Measurements from ENCODE around the gene CDC42. TPM values are rescaled to one million over a fixed set of nuclear protein-coding genes. Genes with fewer than 3 reads are reported as not detected.

CDC42 gene
- polyA plus RNA-seq, 1 donor from 2014 or later: 913 TPM

GRCh38 chr1:22093513-22093912 is 41.0 kb downstream of the CDC42 start:
- no peaks in the 10 kb centered on the region for H3K36me3 ChIP-seq (ENCODE audit: insufficient read depth, low read length)
- H3K9ac ChIP-seq (ENCODE audit: low read length): no peak overlapping the region
- H2AFZ ChIP-seq (ENCODE audit: low read depth, low read length): no peak overlapping the region
- TF ChIP-seq POLR2AphosphoS5 (IDR thresholded peaks at IDR 0.05) (no peak), MXI1 (conservative IDR thresholded peaks at IDR 0.05; ENCODE audit: poor library complexity, severe bottlenecking) (no peak), REST (IDR thresholded peaks at IDR 0.05; ENCODE audit: borderline replicate concordance) (no peak), EZH2 (IDR thresholded peaks at IDR 0.05; ENCODE audit: borderline replicate concordance, insufficient read depth, low read length, poor library complexity, severe bottlenecking) (no peak), TAF1 (IDR thresholded peaks at IDR 0.05; ENCODE audit: low read depth) (no peak), EP300 (conservative IDR thresholded peaks at IDR 0.05; ENCODE audit: poor library complexity, severe bottlenecking) (no peak), SMC3 (conservative IDR thresholded peaks at IDR 0.05; ENCODE audit: poor library complexity) (no peak), RAD21 (conservative IDR thresholded peaks at IDR 0.05) (no peak)
- TF ChIP-seq, protein P1, sequence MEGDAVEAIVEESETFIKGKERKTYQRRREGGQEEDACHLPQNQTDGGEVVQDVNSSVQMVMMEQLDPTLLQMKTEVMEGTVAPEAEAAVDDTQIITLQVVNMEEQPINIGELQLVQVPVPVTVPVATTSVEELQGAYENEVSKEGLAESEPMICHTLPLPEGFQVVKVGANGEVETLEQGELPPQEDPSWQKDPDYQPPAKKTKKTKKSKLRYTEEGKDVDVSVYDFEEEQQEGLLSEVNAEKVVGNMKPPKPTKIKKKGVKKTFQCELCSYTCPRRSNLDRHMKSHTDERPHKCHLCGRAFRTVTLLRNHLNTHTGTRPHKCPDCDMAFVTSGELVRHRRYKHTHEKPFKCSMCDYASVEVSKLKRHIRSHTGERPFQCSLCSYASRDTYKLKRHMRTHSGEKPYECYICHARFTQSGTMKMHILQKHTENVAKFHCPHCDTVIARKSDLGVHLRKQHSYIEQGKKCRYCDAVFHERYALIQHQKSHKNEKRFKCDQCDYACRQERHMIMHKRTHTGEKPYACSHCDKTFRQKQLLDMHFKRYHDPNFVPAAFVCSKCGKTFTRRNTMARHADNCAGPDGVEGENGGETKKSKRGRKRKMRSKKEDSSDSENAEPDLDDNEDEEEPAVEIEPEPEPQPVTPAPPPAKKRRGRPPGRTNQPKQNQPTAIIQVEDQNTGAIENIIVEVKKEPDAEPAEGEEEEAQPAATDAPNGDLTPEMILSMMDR (IDR thresholded peaks at IDR 0.05; ENCODE audit: poor library complexity, severe bottlenecking): no peak
- no peak overlapping the region for H3K4me3 ChIP-seq (ENCODE audit: low read length)
- H3K9me3 ChIP-seq (ENCODE audit: low read length): no peaks in the 10 kb centered on the region
- H4K20me1 ChIP-seq (ENCODE audit: insufficient read depth): peaks cover 23% of the 10 kb centered on the region
- no peaks in the 10 kb centered on the region for H3K9me2 ChIP-seq (ENCODE audit: insufficient read depth, low read length)
- H3F3A ChIP-seq (ENCODE audit: insufficient read depth, low read length, poor library complexity, severe bottlenecking): no peaks in the 10 kb centered on the region
- no peak overlapping the region for H3K27ac ChIP-seq (ENCODE audit: low read length)
- H3K27me3 ChIP-seq (ENCODE audit: insufficient read depth, low read depth, low read length): no peaks in the 10 kb centered on the region
- H3K4me2 ChIP-seq (ENCODE audit: low read length): no peak overlapping the region
- peaks cover 16% of the 10 kb centered on the region for H3K79me2 ChIP-seq (replicated peaks; ENCODE audit: insufficient read depth, low read length)

DNA sequence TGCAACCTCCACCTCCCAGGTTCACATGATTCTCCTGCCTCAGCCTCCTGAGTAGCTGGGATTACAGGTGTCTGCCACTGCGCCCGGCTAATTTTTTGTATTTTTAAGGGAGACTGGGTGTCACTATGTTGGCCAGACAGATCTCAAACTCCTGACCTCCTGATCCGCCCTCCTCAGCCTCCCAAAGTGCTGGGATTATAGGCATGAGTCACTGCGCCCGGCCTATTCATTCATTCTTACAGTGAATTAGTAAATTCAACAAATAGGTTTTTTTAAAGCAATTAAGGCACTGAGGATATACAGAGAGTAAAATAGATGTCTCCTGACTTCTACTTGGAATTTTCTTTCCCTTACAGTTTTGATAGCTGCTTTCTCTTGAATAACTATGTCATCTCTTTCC is 43.5 kb downstream of the CDC42 start:
- Histone ChIP-seq H3K9ac (ENCODE audit: low read length) (no peak overlapping the region), H2AFZ (ENCODE audit: low read depth, low read length) (no peak overlapping the region), H4K20me1 (ENCODE audit: insufficient read depth) (peaks cover under 1% of the 10 kb centered on the region), H3K9me2 (ENCODE audit: insufficient read depth, low read length) (no peaks in the 10 kb centered on the region), H3K79me2 (replicated peaks; ENCODE audit: insufficient read depth, low read length) (no peaks in the 10 kb centered on the region), H3K27ac (ENCODE audit: low read length) (peak overlapping the region; percentile 49), H3K27me3 (ENCODE audit: insufficient read depth, low read depth, low read length) (no peaks in the 10 kb centered on the region), H3K36me3 (ENCODE audit: insufficient read depth, low read length) (no peaks in the 10 kb centered on the region), H3K4me3 (ENCODE audit: low read length) (no peak overlapping the region), H3K4me2 (ENCODE audit: low read length) (no peak overlapping the region), H3K9me3 (ENCODE audit: low read length) (no peaks in the 10 kb centered on the region), H3F3A (ENCODE audit: insufficient read depth, low read length, poor library complexity, severe bottlenecking) (no peaks in the 10 kb centered on the region)
- TF ChIP-seq EZH2 (IDR thresholded peaks at IDR 0.05; ENCODE audit: borderline replicate concordance, insufficient read depth, low read length, poor library complexity, severe bottlenecking) (no peak), SMC3 (conservative IDR thresholded peaks at IDR 0.05; ENCODE audit: poor library complexity) (no peak), POLR2AphosphoS5 (IDR thresholded peaks at IDR 0.05) (no peak), TAF1 (IDR thresholded peaks at IDR 0.05; ENCODE audit: low read depth) (no peak), MXI1 (conservative IDR thresholded peaks at IDR 0.05; ENCODE audit: poor library complexity, severe bottlenecking) (no peak), RAD21 (conservative IDR thresholded peaks at IDR 0.05) (no peak), EP300 (conservative IDR thresholded peaks at IDR 0.05; ENCODE audit: poor library complexity, severe bottlenecking) (no peak), REST (IDR thresholded peaks at IDR 0.05; ENCODE audit: borderline replicate concordance) (no peak)
- TF ChIP-seq, protein P1 (IDR thresholded peaks at IDR 0.05; ENCODE audit: poor library complexity, severe bottlenecking): no peak

Measured in neural cell (in vitro differentiated cells).